CD4-positive, alpha-beta T cell treated with Interleukin-4 for 1 hour (primary cell): Measurements from ENCODE around the gene C9orf153.
A peak's percentile ranks its signal among the peaks of the same experiment; 100 is the strongest.
"Not testable (repeated sequence)": the region's sequence is repeated elsewhere in the genome, so short reads cannot be mapped to it uniquely, and the experiment has no call there.

ENCODE experiments used
- DNase-seq, 2 donors: peaks; one replicate each; pipeline ENCODE4 v3.0.0-alpha.2; 2020 to 2022

C9orf153 gene

GRCh38 chr9:86259557-86259956, at the start of gene C9orf153:
Gene C9orf153, minus strand, starts transcription at chr9:86259657. Its CDS starts 30,054 bp downstream, at chr9:86229603.
- no peak for DNase-seq

GRCh38 chr9:86308687-86309086, 49.2 kb upstream of the C9orf153 start:
- DNase-seq: no peak

- no peak for DNase-seq
Observed at GRCh38 chr9:86304236-86304730, 44.8 kb upstream of the C9orf153 start.

GRCh38 chr9:86303316-86303975, 44.0 kb upstream of the C9orf153 start:
- DNase-seq: peak in 1 of 2 donors; percentile 65

- no peak for DNase-seq
Observed at GRCh38 chr9:86301686-86302085, 42.2 kb upstream of the C9orf153 start.

GRCh38 chr9:86300701-86301100, 41.2 kb upstream of the C9orf153 start:
- DNase-seq: no peak

- DNase-seq: no peak
Observed at GRCh38 chr9:86298873-86299272, 39.4 kb upstream of the C9orf153 start.

- DNase-seq: not testable (repeated sequence)
Observed at GRCh38 chr9:86290341-86290740, 30.9 kb upstream of the C9orf153 start.

GRCh38 chr9:86288499-86289198, 29.2 kb upstream of the C9orf153 start:
- DNase-seq: no peak

GRCh38 chr9:86287013-86287412, 27.6 kb upstream of the C9orf153 start:
- no peak for DNase-seq

- no peak for DNase-seq
Observed at GRCh38 chr9:86286278-86286677, 26.8 kb upstream of the C9orf153 start.

GRCh38 chr9:86285261-86285660, 25.8 kb upstream of the C9orf153 start:
- DNase-seq: no peak

- DNase-seq: no peak
Observed at GRCh38 chr9:86282979-86283535, 23.6 kb upstream of the C9orf153 start.

GRCh38 chr9:86282077-86282978, 22.9 kb upstream of the C9orf153 start, which contains the start of gene ISCA1:
Gene ISCA1, minus strand, starts transcription at chr9:86282538. Its CDS starts 80 bp downstream, at chr9:86282458.
- DNase-seq: peak; percentile 97

GRCh38 chr9:86281593-86282076, 22.2 kb upstream of the C9orf153 start:
- no peak for DNase-seq

GRCh38 chr9:86280580-86280979, 21.1 kb upstream of the C9orf153 start:
- no peak for DNase-seq

GRCh38 chr9:86279839-86280238, 20.4 kb upstream of the C9orf153 start:
- no peak for DNase-seq

- DNase-seq: no peak
Observed at GRCh38 chr9:86277072-86277471, 17.6 kb upstream of the C9orf153 start.

- no peak for DNase-seq
Observed at GRCh38 chr9:86275962-86276361, 16.5 kb upstream of the C9orf153 start.

- DNase-seq: no peak
Observed at GRCh38 chr9:86274821-86275643, 15.6 kb upstream of the C9orf153 start.

- DNase-seq: no peak
Observed at GRCh38 chr9:86272221-86272620, 12.8 kb upstream of the C9orf153 start.

- DNase-seq: no peak
Observed at GRCh38 chr9:86263876-86264275, 4.4 kb upstream of the C9orf153 start.
